ENCODE data around the gene EED.

The EED gene

DNA sequence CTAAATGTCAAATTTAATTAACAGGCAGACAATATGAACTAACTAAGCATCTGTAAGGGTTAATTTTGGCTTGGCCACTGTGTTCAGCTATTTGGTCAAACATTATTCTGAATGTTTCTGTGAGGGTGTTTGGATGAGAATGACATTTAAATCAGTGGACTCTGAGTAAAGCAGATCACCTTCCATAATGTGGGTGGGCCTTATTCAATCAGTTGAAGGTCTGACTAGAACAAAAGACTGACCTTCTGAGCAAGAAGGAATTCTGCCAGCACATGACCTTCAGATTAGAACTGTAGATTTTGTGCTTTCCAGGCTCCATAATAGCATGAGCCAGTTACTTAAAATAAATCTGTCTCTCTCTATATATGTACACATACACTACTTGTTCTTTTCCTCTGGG, 12.0 kb upstream of the EED start:
- no peak overlapping the region for H2AFZ ChIP-seq (ENCODE audit: insufficient read depth, low read length, poor library complexity)
- H2BK5ac ChIP-seq (ENCODE audit: low read depth, low read length, poor library complexity), result no peak overlapping the region
- H3K4me3 ChIP-seq (ENCODE audit: low read depth, low read length), result no peak overlapping the region
- H4K91ac ChIP-seq (ENCODE audit: low read depth, low read length), result no peak overlapping the region
- no peaks in the 10 kb centered on the region for H3K36me3 ChIP-seq (ENCODE audit: control insufficient read depth in 1 of 2, insufficient read depth in 2 of 2, low read length in 2 of 2)
- H4K12ac ChIP-seq (ENCODE audit: low read depth, low read length), result no peak overlapping the region
- no peak overlapping the region for H3K23ac ChIP-seq (ENCODE audit: low read length)
- H2AK5ac ChIP-seq (ENCODE audit: low read length), result no peak overlapping the region
- no peak overlapping the region for H3K18ac ChIP-seq (ENCODE audit: low read length)
- H4K8ac ChIP-seq (ENCODE audit: low read depth, low read length), result no peak overlapping the region
- no peak for DNase-seq
- no peaks in the 10 kb centered on the region for H3K79me1 ChIP-seq (ENCODE audit: low read length)
- no peak overlapping the region for H3K27ac ChIP-seq (ENCODE audit: low read depth, low read length)
- no peaks in the 10 kb centered on the region for H3K9me3 ChIP-seq (ENCODE audit: insufficient read depth, low read depth, low read length)
- H2BK12ac ChIP-seq (ENCODE audit: low read length), result no peak overlapping the region
- H3K4ac ChIP-seq (ENCODE audit: low read depth, low read length), result no peak overlapping the region
- H3K4me2 ChIP-seq (ENCODE audit: low read length), result no peak overlapping the region
- no peaks in the 10 kb centered on the region for H3K4me1 ChIP-seq (ENCODE audit: control insufficient read depth in 1 of 2, insufficient read depth in 2 of 2, low read length in 2 of 2)
- H3K9ac ChIP-seq (ENCODE audit: low read length), result no peak overlapping the region
- H2BK120ac ChIP-seq (ENCODE audit: insufficient read depth, low read length, poor library complexity), result no peak overlapping the region
- H3K79me2 ChIP-seq (ENCODE audit: control insufficient read depth, insufficient read depth, low read length, poor library complexity), result no peaks in the 10 kb centered on the region
- H3K27me3 ChIP-seq (ENCODE audit: insufficient read depth, low read length), result no peaks in the 10 kb centered on the region
- no peak overlapping the region for H3K14ac ChIP-seq (ENCODE audit: low read length)

DNA sequence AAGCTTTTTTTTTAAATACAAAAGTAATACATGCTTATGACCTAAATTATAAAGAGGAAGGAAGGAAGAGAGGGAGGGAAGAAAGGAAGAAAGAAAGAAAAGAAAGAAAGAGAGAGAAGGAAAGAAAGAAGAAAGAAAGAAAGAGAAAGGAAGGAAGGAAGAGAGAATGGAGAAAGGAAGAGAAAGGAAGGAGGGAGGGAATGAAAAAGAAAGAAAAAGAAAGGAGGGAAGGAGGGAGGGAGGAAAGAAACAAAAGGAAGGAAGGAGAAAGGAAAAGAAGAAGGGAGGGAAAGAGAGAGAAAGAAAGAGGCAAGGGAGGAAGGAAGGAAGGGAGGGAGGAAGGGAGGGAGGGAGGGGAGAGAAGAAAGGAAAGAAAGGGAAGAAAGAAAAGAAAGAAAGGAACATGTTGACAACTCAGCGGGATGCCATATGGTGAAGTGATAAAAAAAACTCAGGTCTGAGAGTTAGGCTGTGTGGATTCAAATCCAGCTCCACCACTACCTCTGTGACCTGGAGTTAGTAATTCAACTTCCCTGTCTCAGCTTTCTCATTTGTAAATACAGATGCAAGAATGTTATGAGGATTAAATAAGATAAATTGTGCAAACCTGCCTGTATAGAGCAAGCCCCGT, 9.6 kb upstream of the EED start:
- H3K36me3 ChIP-seq (ENCODE audit: control insufficient read depth in 1 of 2, insufficient read depth in 2 of 2, low read length in 2 of 2), result no peaks in the 10 kb centered on the region
- no peak overlapping the region for H3K18ac ChIP-seq (ENCODE audit: low read length)
- H3K79me2 ChIP-seq (ENCODE audit: control insufficient read depth, insufficient read depth, low read length, poor library complexity), result no peaks in the 10 kb centered on the region
- H2AK5ac ChIP-seq (ENCODE audit: low read length), result no peak overlapping the region
- no peak overlapping the region for H3K27ac ChIP-seq (ENCODE audit: low read depth, low read length)
- H4K12ac ChIP-seq (ENCODE audit: low read depth, low read length), result no peak overlapping the region
- H4K8ac ChIP-seq (ENCODE audit: low read depth, low read length), result no peak overlapping the region
- no peak overlapping the region for H3K14ac ChIP-seq (ENCODE audit: low read length)
- H4K91ac ChIP-seq (ENCODE audit: low read depth, low read length), result no peak overlapping the region
- H2BK120ac ChIP-seq (ENCODE audit: insufficient read depth, low read length, poor library complexity), result no peak overlapping the region
- no peak overlapping the region for H3K9ac ChIP-seq (ENCODE audit: low read length)
- no peak overlapping the region for H3K23ac ChIP-seq (ENCODE audit: low read length)
- DNase-seq, result no peak
- H2BK5ac ChIP-seq (ENCODE audit: low read depth, low read length, poor library complexity), result no peak overlapping the region
- no peak overlapping the region for H3K4me3 ChIP-seq (ENCODE audit: low read depth, low read length)
- no peaks in the 10 kb centered on the region for H3K9me3 ChIP-seq (ENCODE audit: insufficient read depth, low read depth, low read length)
- H3K4ac ChIP-seq (ENCODE audit: low read depth, low read length), result no peak overlapping the region
- H2AFZ ChIP-seq (ENCODE audit: insufficient read depth, low read length, poor library complexity), result no peak overlapping the region
- H3K4me1 ChIP-seq (ENCODE audit: control insufficient read depth in 1 of 2, insufficient read depth in 2 of 2, low read length in 2 of 2), result no peaks in the 10 kb centered on the region
- H2BK12ac ChIP-seq (ENCODE audit: low read length), result no peak overlapping the region
- no peaks in the 10 kb centered on the region for H3K27me3 ChIP-seq (ENCODE audit: insufficient read depth, low read length)
- H3K4me2 ChIP-seq (ENCODE audit: low read length), result no peak overlapping the region
- WGBS (ENCODE audit: extremely low coverage, insufficient coverage, insufficient read length), result no CpG with 5 or more reads among the region's 2 CpGs
- H3K79me1 ChIP-seq (ENCODE audit: low read length), result no peaks in the 10 kb centered on the region

DNA sequence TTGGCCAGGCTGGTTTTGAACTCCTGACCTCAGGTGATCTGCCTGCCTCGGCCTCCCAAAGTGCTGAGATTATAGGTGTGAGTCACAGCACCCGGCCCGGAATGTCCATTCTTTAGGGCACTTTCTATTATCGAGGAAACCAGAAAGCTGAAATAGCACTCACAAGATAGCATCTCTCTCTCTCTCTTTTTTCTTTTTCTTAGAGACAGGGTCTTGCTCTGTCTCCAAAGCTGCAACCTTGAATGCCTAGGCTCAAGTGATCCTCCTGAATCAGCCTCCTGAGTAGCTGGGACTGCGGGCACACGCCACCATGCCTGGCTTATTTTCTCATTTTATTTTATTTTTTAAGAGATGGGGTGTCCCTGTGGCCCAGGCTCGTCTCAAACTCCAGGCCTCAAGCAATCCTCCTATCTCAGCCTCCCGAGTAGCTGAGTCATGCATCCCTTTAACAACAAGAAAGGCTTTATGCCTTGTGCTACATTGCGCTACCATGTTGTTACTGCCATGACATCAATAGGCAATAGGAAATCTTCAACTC, 7.2 kb upstream of the EED start:
- no peak overlapping the region for H3K9ac ChIP-seq (ENCODE audit: low read length)
- H2AK5ac ChIP-seq (ENCODE audit: low read length), result no peak overlapping the region
- H3K14ac ChIP-seq (ENCODE audit: low read length), result no peak overlapping the region
- H3K23ac ChIP-seq (ENCODE audit: low read length), result no peak overlapping the region
- H4K8ac ChIP-seq (ENCODE audit: low read depth, low read length), result no peak overlapping the region
- no peak overlapping the region for H3K27ac ChIP-seq (ENCODE audit: low read depth, low read length)
- no peak overlapping the region for H3K4me3 ChIP-seq (ENCODE audit: low read depth, low read length)
- H4K91ac ChIP-seq (ENCODE audit: low read depth, low read length), result no peak overlapping the region
- H3K4ac ChIP-seq (ENCODE audit: low read depth, low read length), result no peak overlapping the region
- H3K18ac ChIP-seq (ENCODE audit: low read length), result no peak overlapping the region
- H3K79me2 ChIP-seq (ENCODE audit: control insufficient read depth, insufficient read depth, low read length, poor library complexity), result no peaks in the 10 kb centered on the region
- H2BK5ac ChIP-seq (ENCODE audit: low read depth, low read length, poor library complexity), result no peak overlapping the region
- no peak overlapping the region for H2BK120ac ChIP-seq (ENCODE audit: insufficient read depth, low read length, poor library complexity)
- H2AFZ ChIP-seq (ENCODE audit: insufficient read depth, low read length, poor library complexity), result no peak overlapping the region
- H3K27me3 ChIP-seq (ENCODE audit: insufficient read depth, low read length), result no peaks in the 10 kb centered on the region
- no peaks in the 10 kb centered on the region for H3K36me3 ChIP-seq (ENCODE audit: control insufficient read depth in 1 of 2, insufficient read depth in 2 of 2, low read length in 2 of 2)
- no peaks in the 10 kb centered on the region for H3K9me3 ChIP-seq (ENCODE audit: insufficient read depth, low read depth, low read length)
- H2BK12ac ChIP-seq (ENCODE audit: low read length), result no peak overlapping the region
- no peaks in the 10 kb centered on the region for H3K4me1 ChIP-seq (ENCODE audit: control insufficient read depth in 1 of 2, insufficient read depth in 2 of 2, low read length in 2 of 2)
- H4K12ac ChIP-seq (ENCODE audit: low read depth, low read length), result no peak overlapping the region
- no peaks in the 10 kb centered on the region for H3K79me1 ChIP-seq (ENCODE audit: low read length)
- H3K4me2 ChIP-seq (ENCODE audit: low read length), result no peak overlapping the region
- DNase-seq, result peak; percentile 48 to 74
- no CpG with 5 or more reads among the region's 9 CpGs for WGBS (ENCODE audit: extremely low coverage, insufficient coverage, insufficient read length)

DNA sequence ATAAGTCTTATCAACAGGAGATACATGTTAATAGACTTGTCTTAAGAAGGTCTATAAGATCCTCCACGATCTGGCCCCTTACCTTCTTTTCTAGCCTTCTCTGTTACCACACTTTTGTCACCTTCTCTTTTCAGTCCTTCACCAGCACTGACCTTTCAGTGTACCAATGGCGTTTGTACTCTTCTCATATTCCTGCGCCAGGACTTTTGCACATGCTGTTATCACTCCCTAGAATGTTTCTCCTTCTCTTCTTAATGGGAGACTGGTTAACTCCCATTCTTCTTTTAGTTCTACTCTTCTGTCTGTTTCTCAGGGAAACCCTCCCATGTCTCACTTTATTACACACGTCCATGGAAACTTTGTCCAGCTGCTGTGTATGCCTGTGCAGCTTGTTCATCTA, 4.4 kb upstream of the EED start:
- no peak overlapping the region for H2AFZ ChIP-seq (ENCODE audit: insufficient read depth, low read length, poor library complexity)
- no peak overlapping the region for H3K4me2 ChIP-seq (ENCODE audit: low read length)
- H3K14ac ChIP-seq (ENCODE audit: low read length), result no peak overlapping the region
- no peaks in the 10 kb centered on the region for H3K9me3 ChIP-seq (ENCODE audit: insufficient read depth, low read depth, low read length)
- H2BK12ac ChIP-seq (ENCODE audit: low read length), result no peak overlapping the region
- no peak overlapping the region for H2AK5ac ChIP-seq (ENCODE audit: low read length)
- no peak overlapping the region for H4K91ac ChIP-seq (ENCODE audit: low read depth, low read length)
- H4K12ac ChIP-seq (ENCODE audit: low read depth, low read length), result no peak overlapping the region
- DNase-seq, result no peak
- H2BK5ac ChIP-seq (ENCODE audit: low read depth, low read length, poor library complexity), result no peak overlapping the region
- H3K4ac ChIP-seq (ENCODE audit: low read depth, low read length), result no peak overlapping the region
- H3K27me3 ChIP-seq (ENCODE audit: insufficient read depth, low read length), result no peaks in the 10 kb centered on the region
- WGBS (ENCODE audit: extremely low coverage, insufficient coverage, insufficient read length), result no CpG with 5 or more reads among the region's 4 CpGs
- H3K27ac ChIP-seq (ENCODE audit: low read depth, low read length), result no peak overlapping the region
- no peaks in the 10 kb centered on the region for H3K36me3 ChIP-seq (ENCODE audit: control insufficient read depth in 1 of 2, insufficient read depth in 2 of 2, low read length in 2 of 2)
- H2BK120ac ChIP-seq (ENCODE audit: insufficient read depth, low read length, poor library complexity), result no peak overlapping the region
- H3K18ac ChIP-seq (ENCODE audit: low read length), result no peak overlapping the region
- H3K4me1 ChIP-seq (ENCODE audit: control insufficient read depth in 1 of 2, insufficient read depth in 2 of 2, low read length in 2 of 2), result no peaks in the 10 kb centered on the region
- H3K9ac ChIP-seq (ENCODE audit: low read length), result no peak overlapping the region
- H3K79me1 ChIP-seq (ENCODE audit: low read length), result peaks cover 6% of the 10 kb centered on the region
- H3K23ac ChIP-seq (ENCODE audit: low read length), result no peak overlapping the region
- no peak overlapping the region for H3K4me3 ChIP-seq (ENCODE audit: low read depth, low read length)
- H4K8ac ChIP-seq (ENCODE audit: low read depth, low read length), result no peak overlapping the region
- peaks cover 4% of the 10 kb centered on the region for H3K79me2 ChIP-seq (ENCODE audit: control insufficient read depth, insufficient read depth, low read length, poor library complexity)
